HEK293 (cell line): Measurements from ENCODE around the gene ZNF330.

ENCODE experiments used
- CTCF ChIA-PET: fragments of 350-600 bp; formaldehyde crosslinking; extraction: SDS; loops from one replicate; lab custom pipeline; 2021; ENCODE audit warnings: antibody characterized with exemption; lab: Yijun Ruan, JAX
- POLR2A ChIA-PET: fragments of 300-600 bp; formaldehyde crosslinking; extraction: SDS; loops from one replicate; lab custom pipeline; 2020; ENCODE audit warnings: antibody characterized with exemption, inconsistent platforms; lab: Yijun Ruan, JAX
- H3K27ac ChIP-seq: fragments of 200-500 bp; sonication (Bioruptor generic); 2 replicates; pipeline ENCODE4 v1.5.1; 2014; ENCODE audit warnings: low read depth, low read length, control low read depth, inconsistent platforms; ENCODE audit errors: extremely low read depth
- H3K36me3 ChIP-seq, 2 experiments: fragments of 200-500 bp in 1 of 2; sonication (Bioruptor generic) in 1 of 2; 1 replicate in 1 of 2; 2 replicates in 1 of 2; pipeline ENCODE4 v1.5.1; 2014 to 2017; ENCODE audit warnings: inconsistent platforms in 2 of 2, low read length in 2 of 2; ENCODE audit not compliant: control insufficient read depth in 2 of 2, insufficient read depth in 1 of 2
- H3K4me1 ChIP-seq: fragments of 200-500 bp; sonication (Bioruptor generic); 2 replicates; pipeline ENCODE4 v1.5.1; 2014; ENCODE audit warnings: mild to moderate bottlenecking, low read length, inconsistent platforms; ENCODE audit not compliant: control insufficient read depth, insufficient read depth
- H3K4me3 ChIP-seq: 2 replicates; pipeline ENCODE4 v1.5.1; 2011; ENCODE audit warnings: low read depth, mild to moderate bottlenecking, control low read depth, low read length, moderate library complexity
- H3K9me3 ChIP-seq: fragments of 200-500 bp; sonication (Bioruptor generic); 2 replicates; pipeline ENCODE4 v1.5.1; 2014; ENCODE audit warnings: low read depth, low read length, inconsistent platforms; ENCODE audit not compliant: control insufficient read depth, insufficient read depth
- GLI4 ChIP-seq: fragments of 450-650 bp; formaldehyde crosslinking; IDR thresholded peaks from 2 replicates; pipeline ENCODE4 v1.5.1; 2016; ENCODE audit warnings: missing biosample characterization, missing genetic modification characterization
- HIC1 ChIP-seq: fragments of 450-650 bp; formaldehyde crosslinking; IDR thresholded peaks from 2 replicates; pipeline ENCODE4 v1.5.1; 2016; ENCODE audit warnings: missing biosample characterization, missing genetic modification characterization
- INSM2 ChIP-seq: fragments of 450-650 bp; formaldehyde crosslinking; IDR thresholded peaks from 2 replicates; pipeline ENCODE4 v1.5.1; 2016; ENCODE audit warnings: missing biosample characterization, missing genetic modification characterization
- KLF10 ChIP-seq: fragments of 450-650 bp; IDR thresholded peaks from 2 replicates; pipeline ENCODE4 v1.5.1; 2018; ENCODE audit warnings: missing biosample characterization, mild to moderate bottlenecking, missing genetic modification characterization
- PRDM4 ChIP-seq: fragments of 450-650 bp; formaldehyde crosslinking; IDR thresholded peaks from 2 replicates; pipeline ENCODE4 v1.5.1; 2017; ENCODE audit warnings: missing biosample characterization, missing genetic modification characterization
- RBAK ChIP-seq: fragments of 450-650 bp; formaldehyde crosslinking; IDR thresholded peaks from 2 replicates; pipeline ENCODE4 v1.5.1; 2016; ENCODE audit warnings: missing biosample characterization, missing genetic modification characterization
- SP3 ChIP-seq: fragments of 450-650 bp; formaldehyde crosslinking; IDR thresholded peaks from 2 replicates; pipeline ENCODE4 v1.5.1; 2016; ENCODE audit warnings: missing biosample characterization, missing genetic modification characterization
- ZBTB44 ChIP-seq: fragments of 450-650 bp; IDR thresholded peaks from 2 replicates; pipeline ENCODE4 v1.5.1; 2018; ENCODE audit warnings: missing biosample characterization, mild to moderate bottlenecking, missing genetic modification characterization
- ZBTB7A ChIP-seq: fragments of 450-650 bp; formaldehyde crosslinking; IDR thresholded peaks from 2 replicates; pipeline ENCODE4 v1.5.1; 2016; ENCODE audit warnings: low read depth, missing biosample characterization, missing genetic modification characterization
- ZNF132 ChIP-seq: fragments of 450-650 bp; formaldehyde crosslinking; IDR thresholded peaks from 2 replicates; pipeline ENCODE4 v1.5.1; 2017; ENCODE audit warnings: missing biosample characterization, missing genetic modification characterization, borderline replicate concordance
- ZNF184 ChIP-seq: fragments of 450-650 bp; IDR thresholded peaks from 2 replicates; pipeline ENCODE4 v1.5.1; 2018; ENCODE audit warnings: missing biosample characterization, mild to moderate bottlenecking, missing genetic modification characterization
- ZNF221 ChIP-seq: fragments of 450-650 bp; formaldehyde crosslinking; IDR thresholded peaks from 2 replicates; pipeline ENCODE4 v1.5.1; 2017; ENCODE audit warnings: missing biosample characterization, missing genetic modification characterization, borderline replicate concordance
- ZNF302 ChIP-seq: fragments of 450-650 bp; formaldehyde crosslinking; IDR thresholded peaks from 2 replicates; pipeline ENCODE4 v1.5.1; 2016; ENCODE audit warnings: missing biosample characterization, missing genetic modification characterization, low read depth
- ZNF354C ChIP-seq: fragments of 450-650 bp; formaldehyde crosslinking; IDR thresholded peaks from 2 replicates; pipeline ENCODE4 v1.5.1; 2016; ENCODE audit warnings: missing biosample characterization, missing genetic modification characterization, low read depth, borderline replicate concordance
- ZNF433 ChIP-seq: fragments of 450-650 bp; formaldehyde crosslinking; IDR thresholded peaks from 2 replicates; pipeline ENCODE4 v1.5.1; 2016; ENCODE audit warnings: missing biosample characterization, missing genetic modification characterization, low read depth
- ZNF510 ChIP-seq: fragments of 450-650 bp; formaldehyde crosslinking; IDR thresholded peaks from 2 replicates; pipeline ENCODE4 v1.5.1; 2018; ENCODE audit warnings: mild to moderate bottlenecking, missing genetic modification characterization, missing biosample characterization; ENCODE audit not compliant: insufficient replicate concordance
- ZNF560 ChIP-seq: fragments of 450-650 bp; formaldehyde crosslinking; IDR thresholded peaks from 2 replicates; pipeline ENCODE4 v1.5.1; 2017; ENCODE audit warnings: missing biosample characterization, missing genetic modification characterization, borderline replicate concordance
- ZNF621 ChIP-seq: fragments of 450-650 bp; formaldehyde crosslinking; IDR thresholded peaks from 2 replicates; pipeline ENCODE4 v1.5.1; 2017; ENCODE audit warnings: missing biosample characterization, missing genetic modification characterization
- ZNF660 ChIP-seq: fragments of 450-650 bp; IDR thresholded peaks from 2 replicates; pipeline ENCODE4 v1.5.1; 2018; ENCODE audit warnings: missing biosample characterization, mild to moderate bottlenecking, missing genetic modification characterization
- ZNF768 ChIP-seq: fragments of 450-650 bp; formaldehyde crosslinking; IDR thresholded peaks from 2 replicates; pipeline ENCODE4 v1.5.1; 2018; ENCODE audit warnings: missing biosample characterization, mild to moderate bottlenecking, missing genetic modification characterization
- TF ChIP-seq, protein P1 (sequence below): fragments of 450-650 bp; formaldehyde crosslinking; conservative IDR thresholded peaks from 2 replicates; pipeline ENCODE4 v1.5.1; 2016; ENCODE audit warnings: low read depth, missing biosample characterization, missing genetic modification characterization
- TF ChIP-seq, protein P2 (sequence below): fragments of 450-650 bp; formaldehyde crosslinking; IDR thresholded peaks from 2 replicates; pipeline ENCODE4 v1.5.1; 2016; ENCODE audit warnings: missing biosample characterization, missing genetic modification characterization

Gene ZNF330

GRCh38 chr4:141244419-141244818 lies 23.7 kb downstream of the ZNF330 start:
- Histone ChIP-seq H3K36me3 (no peaks in the 10 kb centered on the region), H3K9me3 (no peaks in the 10 kb centered on the region), H3K27ac (no peak overlapping the region), H3K4me1 (no peaks in the 10 kb centered on the region), H3K4me3 (no peak overlapping the region)
- ChIA-PET POLR2A (no interaction called here), CTCF (no interaction called here)
- no peak for TF ChIP-seq PRDM4
- no peak for TF ChIP-seq ZNF621
- no peak for TF ChIP-seq ZNF184
- no peak for TF ChIP-seq ZNF221 (tag by site-specific recombination)
- no peak for TF ChIP-seq RBAK (tag by site-specific recombination)
- TF ChIP-seq ZNF302 (tag by site-specific recombination) = no peak
- TF ChIP-seq, protein P1, sequence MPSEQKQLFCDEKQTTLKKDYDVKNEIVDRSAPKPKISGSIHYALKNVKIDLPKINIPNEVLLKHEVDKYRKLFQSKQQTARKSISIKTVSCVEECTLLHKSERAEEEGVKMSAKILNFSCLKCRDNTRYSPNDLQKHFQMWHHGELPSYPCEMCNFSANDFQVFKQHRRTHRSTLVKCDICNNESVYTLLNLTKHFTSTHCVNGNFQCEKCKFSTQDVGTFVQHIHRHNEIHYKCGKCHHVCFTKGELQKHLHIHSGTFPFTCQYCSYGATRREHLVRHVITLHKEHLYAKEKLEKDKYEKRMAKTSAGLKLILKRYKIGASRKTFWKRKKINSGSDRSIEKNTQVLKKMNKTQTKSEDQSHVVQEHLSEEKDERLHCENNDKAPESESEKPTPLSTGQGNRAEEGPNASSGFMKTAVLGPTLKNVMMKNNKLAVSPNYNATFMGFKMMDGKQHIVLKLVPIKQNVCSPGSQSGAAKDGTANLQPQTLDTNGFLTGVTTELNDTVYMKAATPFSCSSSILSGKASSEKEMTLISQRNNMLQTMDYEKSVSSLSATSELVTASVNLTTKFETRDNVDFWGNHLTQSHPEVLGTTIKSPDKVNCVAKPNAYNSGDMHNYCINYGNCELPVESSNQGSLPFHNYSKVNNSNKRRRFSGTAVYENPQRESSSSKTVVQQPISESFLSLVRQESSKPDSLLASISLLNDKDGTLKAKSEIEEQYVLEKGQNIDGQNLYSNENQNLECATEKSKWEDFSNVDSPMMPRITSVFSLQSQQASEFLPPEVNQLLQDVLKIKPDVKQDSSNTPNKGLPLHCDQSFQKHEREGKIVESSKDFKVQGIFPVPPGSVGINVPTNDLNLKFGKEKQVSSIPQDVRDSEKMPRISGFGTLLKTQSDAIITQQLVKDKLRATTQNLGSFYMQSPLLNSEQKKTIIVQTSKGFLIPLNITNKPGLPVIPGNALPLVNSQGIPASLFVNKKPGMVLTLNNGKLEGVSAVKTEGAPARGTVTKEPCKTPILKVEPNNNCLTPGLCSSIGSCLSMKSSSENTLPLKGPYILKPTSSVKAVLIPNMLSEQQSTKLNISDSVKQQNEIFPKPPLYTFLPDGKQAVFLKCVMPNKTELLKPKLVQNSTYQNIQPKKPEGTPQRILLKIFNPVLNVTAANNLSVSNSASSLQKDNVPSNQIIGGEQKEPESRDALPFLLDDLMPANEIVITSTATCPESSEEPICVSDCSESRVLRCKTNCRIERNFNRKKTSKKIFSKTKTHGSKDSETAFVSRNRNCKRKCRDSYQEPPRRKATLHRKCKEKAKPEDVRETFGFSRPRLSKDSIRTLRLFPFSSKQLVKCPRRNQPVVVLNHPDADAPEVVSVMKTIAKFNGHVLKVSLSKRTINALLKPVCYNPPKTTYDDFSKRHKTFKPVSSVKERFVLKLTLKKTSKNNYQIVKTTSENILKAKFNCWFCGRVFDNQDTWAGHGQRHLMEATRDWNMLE (tag by site-specific recombination) = no peak
- no peak for TF ChIP-seq ZNF660 (tag by site-specific recombination)
- TF ChIP-seq ZNF510 (tag by site-specific recombination) = no peak
- no peak for TF ChIP-seq ZNF354C (tag by site-specific recombination)
- TF ChIP-seq HIC1 (tag by site-specific recombination) = no peak

- no peak for TF ChIP-seq ZNF433 (tag by site-specific recombination)
- TF ChIP-seq ZNF768 = no peak
- no peak for TF ChIP-seq SP3 (tag by site-specific recombination)
- TF ChIP-seq KLF10 (tag by site-specific recombination) = no peak
- TF ChIP-seq, protein P2, sequence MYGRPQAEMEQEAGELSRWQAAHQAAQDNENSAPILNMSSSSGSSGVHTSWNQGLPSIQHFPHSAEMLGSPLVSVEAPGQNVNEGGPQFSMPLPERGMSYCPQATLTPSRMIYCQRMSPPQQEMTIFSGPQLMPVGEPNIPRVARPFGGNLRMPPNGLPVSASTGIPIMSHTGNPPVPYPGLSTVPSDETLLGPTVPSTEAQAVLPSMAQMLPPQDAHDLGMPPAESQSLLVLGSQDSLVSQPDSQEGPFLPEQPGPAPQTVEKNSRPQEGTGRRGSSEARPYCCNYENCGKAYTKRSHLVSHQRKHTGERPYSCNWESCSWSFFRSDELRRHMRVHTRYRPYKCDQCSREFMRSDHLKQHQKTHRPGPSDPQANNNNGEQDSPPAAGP = no peak
- no peak for TF ChIP-seq INSM2 (tag by site-specific recombination)
- TF ChIP-seq ZBTB7A = no peak
- no peak for TF ChIP-seq GLI4 (tag by site-specific recombination)
- no peak for TF ChIP-seq ZNF560
- TF ChIP-seq ZBTB44 (tag by site-specific recombination) = no peak
- TF ChIP-seq ZNF132 (tag by site-specific recombination) = no peak
- Histone ChIP-seq H3K9me3 (no peaks in the 10 kb centered on the region), H3K36me3 (no peaks in the 10 kb centered on the region), H3K4me3 (no peak overlapping the region), H3K4me1 (no peaks in the 10 kb centered on the region), H3K27ac (no peak overlapping the region)
- CTCF ChIA-PET = no interaction called here
- POLR2A ChIA-PET = interaction anchor here (0.6 kb wide), 1 partner anchor 436 kb away, joined by 4 read pairs; no protein-coding TSS in a partner anchor
Measured at GRCh38 chr4:141246243-141246642, 25.5 kb downstream of the ZNF330 start.
